Activated B cell treated with CpG ODN at 0.5 μM for 24 hours (primary cell): ENCODE measurements around the gene GALNT4. TPM values are rescaled to one million over a fixed set of nuclear protein-coding genes. Genes with fewer than 3 reads are reported as not detected.

Source experiments
- ATAC-seq: fragments of 200-7000 bp; cut with Tn5 transposase; one replicate; pipeline ENCODE4 v1.10.0; 2021; ENCODE audit warnings: low read depth, mild to moderate bottlenecking, moderate library complexity
- CTCF ChIA-PET: fragments of 350-600 bp; sonication (Branson Sonifier 250); formaldehyde crosslinking; loops from one replicate; lab custom pipeline; 2021; ENCODE audit warnings: antibody characterized with exemption; lab: Charles Lee
- POLR2A ChIA-PET: fragments of 350-600 bp; sonication (Branson Sonifier 250); formaldehyde crosslinking; loops from one replicate; lab custom pipeline; 2021; ENCODE audit warnings: antibody characterized with exemption; lab: Charles Lee
- DNase-seq: peaks from one replicate; pipeline ENCODE4 v3.0.0; 2022
- H3K27ac Mint-ChIP-seq: one replicate; pipeline ENCODE4 v1.8.0; 2020; ENCODE audit warnings: mixed read lengths
- H3K27me3 Mint-ChIP-seq: one replicate; pipeline ENCODE4 v1.8.0; 2021; ENCODE audit warnings: mixed read lengths
- H3K36me3 Mint-ChIP-seq: one replicate; pipeline ENCODE4 v1.8.0; 2021; ENCODE audit warnings: low read depth, mixed read lengths
- H3K4me1 Mint-ChIP-seq: one replicate; pipeline ENCODE4 v1.8.0; 2021; ENCODE audit warnings: mixed read lengths
- H3K4me3 Mint-ChIP-seq: one replicate; pipeline ENCODE4 v1.8.0; 2020; ENCODE audit warnings: mild to moderate bottlenecking, mixed read lengths
- H3K9me3 Mint-ChIP-seq: one replicate; pipeline ENCODE4 v1.8.0; 2020; ENCODE audit warnings: mixed read lengths
- intact Hi-C: fragments of 100-400 bp; cut with micrococcal nuclease; formaldehyde crosslinking; loops from one replicate; pipeline ENCODE4 v1.15.1; 2024
- total RNA-seq: library from RNA; stranded (reverse); gene quantifications from 2 replicates; pipeline ENCODE4 v1.2.3, GENCODE V29; 2022
- TF ChIP-seq, protein P1 (sequence below): fragments of 200-600 bp; IDR thresholded peaks from one replicate; pipeline ENCODE4 v1.8.0; 2022; ENCODE audit warnings: antibody characterized with exemption, mild to moderate bottlenecking

The GALNT4 gene
- total RNA-seq, 1 donor from 2014 or later = 6.2 TPM

DNA sequence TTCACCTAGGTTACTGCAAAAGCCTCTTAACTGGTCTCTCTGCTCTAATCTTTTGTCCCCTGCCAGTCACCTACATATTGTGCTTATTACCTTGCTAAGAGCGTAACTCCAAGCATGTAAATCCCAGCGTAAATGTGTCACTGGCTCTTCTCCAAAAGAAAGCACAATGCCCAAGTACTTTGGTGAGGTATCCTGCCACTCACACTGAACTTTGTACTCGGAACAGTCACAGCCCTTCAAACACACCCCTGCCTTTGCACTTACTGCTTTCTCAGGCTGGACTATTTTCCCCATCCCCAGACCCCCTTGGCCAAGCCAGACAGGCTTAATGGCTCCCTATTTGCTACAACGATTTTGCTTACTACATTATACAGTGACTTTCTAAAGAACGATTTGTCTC is 31.7 kb downstream of the GALNT4 start:
- no peaks in the 10 kb centered on the region for H3K9me3 Mint-ChIP-seq
- intact Hi-C loops = no loop called here
- H3K36me3 Mint-ChIP-seq = peaks cover 28% of the 10 kb centered on the region
- DNase-seq (no peak), ATAC-seq (no peak)
- peak overlapping the region; percentile 62 for H3K27ac Mint-ChIP-seq
- TF ChIP-seq, protein P1, sequence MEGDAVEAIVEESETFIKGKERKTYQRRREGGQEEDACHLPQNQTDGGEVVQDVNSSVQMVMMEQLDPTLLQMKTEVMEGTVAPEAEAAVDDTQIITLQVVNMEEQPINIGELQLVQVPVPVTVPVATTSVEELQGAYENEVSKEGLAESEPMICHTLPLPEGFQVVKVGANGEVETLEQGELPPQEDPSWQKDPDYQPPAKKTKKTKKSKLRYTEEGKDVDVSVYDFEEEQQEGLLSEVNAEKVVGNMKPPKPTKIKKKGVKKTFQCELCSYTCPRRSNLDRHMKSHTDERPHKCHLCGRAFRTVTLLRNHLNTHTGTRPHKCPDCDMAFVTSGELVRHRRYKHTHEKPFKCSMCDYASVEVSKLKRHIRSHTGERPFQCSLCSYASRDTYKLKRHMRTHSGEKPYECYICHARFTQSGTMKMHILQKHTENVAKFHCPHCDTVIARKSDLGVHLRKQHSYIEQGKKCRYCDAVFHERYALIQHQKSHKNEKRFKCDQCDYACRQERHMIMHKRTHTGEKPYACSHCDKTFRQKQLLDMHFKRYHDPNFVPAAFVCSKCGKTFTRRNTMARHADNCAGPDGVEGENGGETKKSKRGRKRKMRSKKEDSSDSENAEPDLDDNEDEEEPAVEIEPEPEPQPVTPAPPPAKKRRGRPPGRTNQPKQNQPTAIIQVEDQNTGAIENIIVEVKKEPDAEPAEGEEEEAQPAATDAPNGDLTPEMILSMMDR = no peak
- ChIA-PET POLR2A (no interaction called here), CTCF (interaction anchor here (1.3 kb wide), 1 partner anchor 22 kb away, joined by 5 read pairs; no protein-coding TSS in a partner anchor)
- no peak overlapping the region for H3K4me3 Mint-ChIP-seq
- no peaks in the 10 kb centered on the region for H3K27me3 Mint-ChIP-seq
- peaks cover 37% of the 10 kb centered on the region for H3K4me1 Mint-ChIP-seq

DNA sequence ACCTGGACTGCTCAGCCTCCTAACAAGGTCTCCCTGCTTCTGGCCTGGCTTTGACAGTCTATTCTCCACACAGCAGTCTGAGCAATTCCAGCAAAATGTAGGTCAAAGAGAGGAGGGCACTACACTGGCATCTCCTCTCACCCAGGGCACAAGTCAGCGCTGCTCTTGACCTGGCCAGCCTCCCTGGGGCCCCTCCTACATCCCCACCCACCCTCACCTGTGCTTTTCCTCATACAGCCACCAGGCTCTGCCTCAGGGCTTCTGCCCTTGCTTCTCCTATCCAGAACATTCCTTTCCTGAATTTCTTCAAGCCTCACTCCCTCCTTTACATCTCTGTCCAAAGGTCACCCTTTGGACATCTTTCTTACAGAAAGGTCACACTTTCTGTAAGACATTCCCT is 33.7 kb downstream of the GALNT4 start:
- Mint-ChIP-seq H3K9me3 (no peaks in the 10 kb centered on the region), H3K4me3 (no peak overlapping the region), H3K4me1 (peaks cover 33% of the 10 kb centered on the region), H3K27me3 (no peaks in the 10 kb centered on the region), H3K36me3 (peaks cover 43% of the 10 kb centered on the region), H3K27ac (no peak overlapping the region)
- ChIA-PET CTCF (no interaction called here), POLR2A (no interaction called here)
- DNase-seq (no peak), ATAC-seq (no peak)
- TF ChIP-seq, protein P1 = no peak
- intact Hi-C loops = no loop called here

DNA sequence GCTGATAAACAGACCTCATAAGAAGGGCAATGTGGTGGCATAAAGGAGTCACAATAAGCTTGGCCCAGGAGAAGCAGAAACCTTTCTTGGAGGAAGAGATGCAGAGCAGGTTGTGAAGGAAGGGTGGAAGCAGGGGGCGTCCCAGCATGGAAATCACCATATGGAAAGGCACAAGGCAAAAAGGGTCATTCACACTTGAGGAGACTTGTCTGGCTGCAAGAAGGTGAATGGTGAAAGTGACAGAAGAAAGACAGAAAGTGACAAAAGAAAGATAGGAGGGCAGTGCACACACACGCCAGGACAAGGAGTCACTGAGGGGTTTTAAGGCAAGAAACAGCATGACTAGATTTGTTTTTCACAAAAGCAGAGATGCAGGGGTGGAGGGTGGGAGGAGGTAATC is 38.3 kb downstream of the GALNT4 start:
- H3K4me3 Mint-ChIP-seq = no peak overlapping the region
- H3K36me3 Mint-ChIP-seq = peaks cover 55% of the 10 kb centered on the region
- H3K4me1 Mint-ChIP-seq = no peaks in the 10 kb centered on the region
- TF ChIP-seq, protein P1 = no peak
- no peak overlapping the region for H3K27ac Mint-ChIP-seq
- H3K9me3 Mint-ChIP-seq = no peaks in the 10 kb centered on the region
- intact Hi-C loops = no loop called here
- no peaks in the 10 kb centered on the region for H3K27me3 Mint-ChIP-seq
- ATAC-seq (no peak), DNase-seq (no peak)
- CTCF ChIA-PET = no interaction called here
- POLR2A ChIA-PET = no interaction called here

DNA sequence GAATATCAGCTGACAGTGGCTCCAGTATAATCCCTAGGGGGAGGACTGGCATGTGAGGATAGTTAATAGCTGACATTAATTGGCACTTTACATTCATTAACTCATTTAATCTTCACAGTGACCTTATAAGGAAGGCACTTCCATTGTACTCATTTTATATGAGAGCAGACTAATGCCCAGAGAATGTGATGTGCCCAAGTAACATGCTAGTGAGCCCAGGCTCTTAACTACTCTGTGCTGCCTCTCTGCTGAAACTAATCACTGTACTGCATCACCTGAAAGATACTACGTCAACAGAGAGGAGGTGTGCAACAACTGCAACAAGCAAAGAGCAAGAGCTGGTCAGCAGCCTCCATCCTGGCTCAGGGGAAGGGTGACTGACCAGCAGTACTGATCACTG is 40.1 kb downstream of the GALNT4 start:
- Mint-ChIP-seq H3K9me3 (no peaks in the 10 kb centered on the region), H3K4me3 (no peak overlapping the region), H3K27ac (no peak overlapping the region), H3K36me3 (peaks cover 44% of the 10 kb centered on the region), H3K4me1 (no peaks in the 10 kb centered on the region), H3K27me3 (no peaks in the 10 kb centered on the region)
- intact Hi-C loops = no loop called here
- POLR2A ChIA-PET = no interaction called here
- DNase-seq (no peak), ATAC-seq (no peak)
- TF ChIP-seq, protein P1 = no peak
- CTCF ChIA-PET = no interaction called here

DNA sequence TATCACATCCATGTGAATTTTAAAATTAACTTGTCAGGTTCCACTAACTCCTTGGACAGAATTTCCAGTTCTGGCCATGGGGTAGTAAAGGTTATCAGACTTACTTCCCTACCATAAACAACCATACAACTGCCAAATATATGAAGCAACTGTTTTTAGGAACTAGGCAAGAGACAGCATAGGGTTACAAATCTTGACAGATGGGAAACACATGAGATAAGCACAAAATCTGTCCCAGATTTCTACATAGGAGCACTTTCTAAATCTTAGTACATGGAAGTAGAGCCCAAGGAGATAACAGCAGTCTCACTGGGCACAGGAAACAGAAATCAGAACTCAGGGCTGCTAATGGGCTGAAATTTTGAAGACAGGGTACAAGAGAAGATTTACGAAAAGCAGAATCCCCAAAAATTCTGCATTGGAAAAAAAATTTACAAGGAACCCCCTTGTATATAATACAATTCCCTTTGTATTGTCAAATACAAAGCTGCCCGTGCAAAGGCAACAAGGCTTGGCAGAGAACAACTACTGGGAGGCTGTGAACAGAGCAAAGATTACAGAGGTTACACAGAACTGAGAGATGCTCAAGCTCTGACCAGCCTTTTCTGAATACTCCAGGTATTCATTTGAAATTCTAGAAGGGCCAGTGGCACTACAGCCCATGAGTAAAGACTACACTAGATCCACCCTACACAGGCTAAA is 43.2 kb downstream of the GALNT4 start:
- ChIA-PET POLR2A (no interaction called here), CTCF (no interaction called here)
- H3K4me3 Mint-ChIP-seq = no peak overlapping the region
- no peaks in the 10 kb centered on the region for H3K4me1 Mint-ChIP-seq
- TF ChIP-seq, protein P1 = no peak
- H3K27me3 Mint-ChIP-seq = no peaks in the 10 kb centered on the region
- no peak for DNase-seq
- intact Hi-C loops = no loop called here
- H3K9me3 Mint-ChIP-seq = no peaks in the 10 kb centered on the region
- no peak for ATAC-seq
- no peak overlapping the region for H3K27ac Mint-ChIP-seq
- H3K36me3 Mint-ChIP-seq = peaks cover 21% of the 10 kb centered on the region
